ENCODE data around the gene FMN2. TPM values are rescaled to one million over a fixed set of nuclear protein-coding genes. Genes with fewer than 3 reads are reported as not detected.

FMN2 gene
- total RNA-seq, result 1 to 10 TPM in 3 of 4 donors, under 1 TPM in 1; 0.75 to 1.8 (median 1.2) TPM

GRCh38 chr1:240091614-240092300 is at the start of gene FMN2:
Gene FMN2, plus strand, starts transcription at chr1:240091883. Its CDS starts 227 bp downstream, at chr1:240092110.
- TF ChIP-seq, protein P1, sequence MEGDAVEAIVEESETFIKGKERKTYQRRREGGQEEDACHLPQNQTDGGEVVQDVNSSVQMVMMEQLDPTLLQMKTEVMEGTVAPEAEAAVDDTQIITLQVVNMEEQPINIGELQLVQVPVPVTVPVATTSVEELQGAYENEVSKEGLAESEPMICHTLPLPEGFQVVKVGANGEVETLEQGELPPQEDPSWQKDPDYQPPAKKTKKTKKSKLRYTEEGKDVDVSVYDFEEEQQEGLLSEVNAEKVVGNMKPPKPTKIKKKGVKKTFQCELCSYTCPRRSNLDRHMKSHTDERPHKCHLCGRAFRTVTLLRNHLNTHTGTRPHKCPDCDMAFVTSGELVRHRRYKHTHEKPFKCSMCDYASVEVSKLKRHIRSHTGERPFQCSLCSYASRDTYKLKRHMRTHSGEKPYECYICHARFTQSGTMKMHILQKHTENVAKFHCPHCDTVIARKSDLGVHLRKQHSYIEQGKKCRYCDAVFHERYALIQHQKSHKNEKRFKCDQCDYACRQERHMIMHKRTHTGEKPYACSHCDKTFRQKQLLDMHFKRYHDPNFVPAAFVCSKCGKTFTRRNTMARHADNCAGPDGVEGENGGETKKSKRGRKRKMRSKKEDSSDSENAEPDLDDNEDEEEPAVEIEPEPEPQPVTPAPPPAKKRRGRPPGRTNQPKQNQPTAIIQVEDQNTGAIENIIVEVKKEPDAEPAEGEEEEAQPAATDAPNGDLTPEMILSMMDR (IDR thresholded peaks at IDR 0.05; ENCODE audit: low read depth), result no peak

DNA sequence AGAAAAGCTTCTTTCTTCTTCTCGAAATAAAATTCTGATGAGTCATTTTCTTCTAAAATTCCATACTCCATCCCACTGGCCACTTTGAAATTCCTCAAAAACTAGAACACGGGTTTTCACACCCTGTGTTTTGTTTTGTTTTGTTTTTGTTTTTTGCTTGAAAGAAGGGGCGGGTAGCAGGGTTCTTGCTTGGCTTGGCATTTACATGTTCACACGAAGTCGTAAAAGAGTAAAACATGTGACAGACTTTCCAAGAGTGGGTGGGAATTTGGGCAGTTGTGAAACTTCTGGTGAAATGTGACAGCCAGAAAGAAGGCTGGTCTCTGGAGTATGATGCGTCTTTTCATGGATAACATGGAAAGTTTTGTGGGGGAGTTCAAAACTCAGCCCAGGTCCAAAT is 47.1 kb upstream of the FMN2 start:
- TF ChIP-seq, protein P1 (IDR thresholded peaks at IDR 0.05; ENCODE audit: low read depth), result no peak

GRCh38 chr1:240046000-240046399 is 45.7 kb upstream of the FMN2 start:
- TF ChIP-seq, protein P1 (IDR thresholded peaks at IDR 0.05; ENCODE audit: low read depth), result no peak

- TF ChIP-seq, protein P1 (IDR thresholded peaks at IDR 0.05; ENCODE audit: low read depth), result no peak
Observed at GRCh38 chr1:240054109-240054701, 37.5 kb upstream of the FMN2 start.

DNA sequence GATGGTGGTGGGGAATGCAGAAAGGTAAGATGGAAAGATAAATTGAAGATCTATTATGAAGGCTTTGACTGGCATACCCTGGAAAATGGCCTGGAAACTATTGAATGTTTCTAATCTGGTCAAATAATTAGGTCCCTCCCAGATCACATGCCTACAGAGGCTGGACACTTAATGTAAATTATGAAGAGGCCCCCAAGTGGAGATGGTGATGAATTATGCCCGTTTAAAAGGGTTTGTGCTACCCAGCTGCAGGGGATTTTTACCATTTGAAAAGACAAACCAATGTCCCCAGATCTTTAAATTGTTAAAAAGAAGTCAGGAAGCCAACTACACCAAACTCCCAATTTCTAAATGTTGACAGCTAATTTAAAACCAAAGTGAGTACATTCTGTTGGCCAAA is 35.7 kb upstream of the FMN2 start:
- TF ChIP-seq, protein P1 (IDR thresholded peaks at IDR 0.05; ENCODE audit: low read depth), result no peak

GRCh38 chr1:240056350-240056749 is 35.3 kb upstream of the FMN2 start:
- TF ChIP-seq, protein P1 (IDR thresholded peaks at IDR 0.05; ENCODE audit: low read depth), result no peak

GRCh38 chr1:240058049-240058448 is 33.6 kb upstream of the FMN2 start:
- TF ChIP-seq, protein P1 (IDR thresholded peaks at IDR 0.05; ENCODE audit: low read depth), result no peak

All from subcutaneous adipose tissue (tissue), 4 donors.